Muscle layer of duodenum (tissue), 2 donors: ENCODE data around the gene HCRTR2.
A peak's percentile ranks its signal among the peaks of the same experiment; 100 is the strongest.
"Not testable (repeated sequence)": the region's sequence is repeated elsewhere in the genome, so short reads cannot be mapped to it uniquely, and the experiment has no call there.

Experiments
- H3K27ac ChIP-seq: one replicate; pipeline ENCODE4 v1.7.0; 2013; ENCODE audit warnings: mild to moderate bottlenecking, low read length
- H3K27me3 ChIP-seq: one replicate; pipeline ENCODE4 v1.7.0; 2013; ENCODE audit warnings: low read depth, mild to moderate bottlenecking, control low read depth, low read length
- H3K36me3 ChIP-seq, 2 donors: one replicate each; pipeline ENCODE4 v1.7.0; 2013; ENCODE audit warnings: low read length in 2 of 2, control low read depth in 1 of 2, mild to moderate bottlenecking in 1 of 2; ENCODE audit not compliant: insufficient read depth in 2 of 2, control insufficient read depth in 1 of 2
- H3K4me1 ChIP-seq, 2 donors: one replicate each; pipeline ENCODE4 v1.7.0; 2013; ENCODE audit warnings: low read length in 2 of 2, mild to moderate bottlenecking in 2 of 2, control low read depth in 1 of 2, moderate library complexity in 1 of 2; ENCODE audit not compliant: insufficient read depth in 2 of 2, control insufficient read depth in 1 of 2
- H3K4me3 ChIP-seq, 2 donors: one replicate each; pipeline ENCODE4 v1.7.0; 2013; ENCODE audit warnings: low read length in 2 of 2, low read depth in 1 of 2, mild to moderate bottlenecking in 1 of 2
- H3K9me3 ChIP-seq, 2 donors: one replicate each; pipeline ENCODE4 v1.7.0; 2013; ENCODE audit warnings: low read length in 2 of 2, control low read depth in 1 of 2, mild to moderate bottlenecking in 1 of 2; ENCODE audit not compliant: control insufficient read depth in 1 of 2
- donor health status: healthy.

The HCRTR2 gene

GRCh38 chr6:55220961-55221360, 46.6 kb downstream of the HCRTR2 start:
- Histone ChIP-seq H3K9me3 (no peaks in the 10 kb centered on the region), H3K4me1 (no peaks in the 10 kb centered on the region), H3K4me3 (no peak overlapping the region), H3K36me3 (no peaks in the 10 kb centered on the region), H3K27ac (no peak overlapping the region), H3K27me3 (no peaks in the 10 kb centered on the region)

- Histone ChIP-seq H3K4me3 (no peak overlapping the region), H3K27ac (no peak overlapping the region), H3K36me3 (no peaks in the 10 kb centered on the region), H3K27me3 (no peaks in the 10 kb centered on the region), H3K9me3 (no peaks in the 10 kb centered on the region), H3K4me1 (no peaks in the 10 kb centered on the region)
Measured at GRCh38 chr6:55227862-55228261, 53.5 kb downstream of the HCRTR2 start.

GRCh38 chr6:55239099-55239498, 64.8 kb downstream of the HCRTR2 start:
- no peak overlapping the region for H3K4me3 ChIP-seq
- H3K27ac ChIP-seq: no peak overlapping the region
- H3K36me3 ChIP-seq: no peaks in the 10 kb centered on the region
- no peaks in the 10 kb centered on the region for H3K9me3 ChIP-seq
- H3K4me1 ChIP-seq: no peaks in the 10 kb centered on the region
- H3K27me3 ChIP-seq: no peaks in the 10 kb centered on the region

- H3K27ac ChIP-seq, H3K36me3 ChIP-seq, H3K4me1 ChIP-seq, H3K27me3 ChIP-seq, H3K4me3 ChIP-seq, H3K9me3 ChIP-seq: not testable (repeated sequence)
Measured at GRCh38 chr6:55240975-55241605, 66.8 kb downstream of the HCRTR2 start.

GRCh38 chr6:55250400-55250799, 76.1 kb downstream of the HCRTR2 start:
- Histone ChIP-seq H3K27ac (no peak overlapping the region), H3K9me3 (no peaks in the 10 kb centered on the region), H3K4me3 (no peak overlapping the region), H3K4me1 (no peaks in the 10 kb centered on the region), H3K27me3 (no peaks in the 10 kb centered on the region), H3K36me3 (no peaks in the 10 kb centered on the region)

GRCh38 chr6:55255113-55255512, 80.8 kb downstream of the HCRTR2 start:
- no peaks in the 10 kb centered on the region for H3K36me3 ChIP-seq
- no peak overlapping the region for H3K4me3 ChIP-seq
- H3K27me3 ChIP-seq: no peaks in the 10 kb centered on the region
- H3K27ac ChIP-seq: no peak overlapping the region
- H3K9me3 ChIP-seq: no peaks in the 10 kb centered on the region
- no peaks in the 10 kb centered on the region for H3K4me1 ChIP-seq

GRCh38 chr6:55260181-55260580, 85.9 kb downstream of the HCRTR2 start:
- Histone ChIP-seq H3K27ac (no peak overlapping the region), H3K27me3 (no peaks in the 10 kb centered on the region), H3K4me3 (no peak overlapping the region)

GRCh38 chr6:55265409-55266114, 91.2 kb downstream of the HCRTR2 start:
- Histone ChIP-seq H3K27ac (no peak overlapping the region), H3K9me3 (no peaks in the 10 kb centered on the region), H3K4me3 (no peak overlapping the region), H3K27me3 (no peaks in the 10 kb centered on the region), H3K36me3 (no peaks in the 10 kb centered on the region), H3K4me1 (no peaks in the 10 kb centered on the region)

More at GRCh38 chr6:55260181-55260580, 85.9 kb downstream of the HCRTR2 start:
- Histone ChIP-seq H3K9me3 (no peaks in the 10 kb centered on the region), H3K4me1 (no peaks in the 10 kb centered on the region), H3K36me3 (no peaks in the 10 kb centered on the region)

- Histone ChIP-seq H3K4me1 (no peaks in the 10 kb centered on the region), H3K27ac (no peak overlapping the region), H3K27me3 (no peaks in the 10 kb centered on the region), H3K36me3 (no peaks in the 10 kb centered on the region), H3K9me3 (no peaks in the 10 kb centered on the region), H3K4me3 (no peak overlapping the region)
Measured at GRCh38 chr6:55266896-55267295, 92.6 kb downstream of the HCRTR2 start.

- H3K27ac ChIP-seq: no peak overlapping the region
- no peaks in the 10 kb centered on the region for H3K9me3 ChIP-seq
- H3K36me3 ChIP-seq: no peaks in the 10 kb centered on the region
- no peaks in the 10 kb centered on the region for H3K27me3 ChIP-seq
- H3K4me1 ChIP-seq: peaks cover 0 to 5% of the 10 kb centered on the region in 2 donors
- peak overlapping the region in 1 of 2 donors; percentile 10 for H3K4me3 ChIP-seq
Measured at GRCh38 chr6:55276745-55277530, 102.6 kb downstream of the HCRTR2 start.

GRCh38 chr6:55277646-55278045, 103.3 kb downstream of the HCRTR2 start:
- no peak overlapping the region for H3K27ac ChIP-seq
- no peaks in the 10 kb centered on the region for H3K27me3 ChIP-seq
- no peaks in the 10 kb centered on the region for H3K9me3 ChIP-seq
- H3K36me3 ChIP-seq: no peaks in the 10 kb centered on the region
- no peak overlapping the region for H3K4me3 ChIP-seq
- H3K4me1 ChIP-seq: peaks cover 0 to 5% of the 10 kb centered on the region in 2 donors
